HG02970 (cell line): ENCODE results near the gene CD101.

Source experiments
- ATAC-seq: cut with Tn5 transposase; IDR thresholded peaks from one replicate; pipeline ENCODE4 v1.9.1; 2021; ENCODE audit warnings: mild to moderate bottlenecking, moderate library complexity, moderate number of reproducible peaks; ENCODE audit not compliant: unreplicated experiment, low FRiP score

Gene CD101

GRCh38 chr1:116983678-116984077, 17.9 kb upstream of the CD101 start:
- no peak for ATAC-seq

- ATAC-seq: no peak
These were observed 17.0 kb upstream of the CD101 start for GRCh38 chr1:116984406-116985160.

GRCh38 chr1:116986421-116987255, 14.9 kb upstream of the CD101 start:
- no peak for ATAC-seq

GRCh38 chr1:116987256-116987555, 14.4 kb upstream of the CD101 start:
- ATAC-seq: no peak

- ATAC-seq: no peak
These were observed 13.3 kb upstream of the CD101 start for GRCh38 chr1:116988248-116988647.

- no peak for ATAC-seq
These were observed 12.7 kb upstream of the CD101 start for GRCh38 chr1:116988908-116989307.

- ATAC-seq: no peak
These were observed 11.7 kb upstream of the CD101 start for GRCh38 chr1:116989835-116990234.

GRCh38 chr1:116990612-116991151, 10.9 kb upstream of the CD101 start:
- no peak for ATAC-seq

- ATAC-seq: no peak
These were observed 10.3 kb upstream of the CD101 start for GRCh38 chr1:116991171-116991845.

GRCh38 chr1:116991918-116992317, 9.6 kb upstream of the CD101 start:
- ATAC-seq: no peak

GRCh38 chr1:116993286-116993685, 8.3 kb upstream of the CD101 start:
- no peak for ATAC-seq

GRCh38 chr1:116994411-116994810, 7.1 kb upstream of the CD101 start:
- ATAC-seq: no peak

GRCh38 chr1:116997066-116997465, 4.5 kb upstream of the CD101 start:
- ATAC-seq: no peak

- ATAC-seq: no peak
These were observed 3.9 kb upstream of the CD101 start for GRCh38 chr1:116997636-116998035.

- no peak for ATAC-seq
These were observed 2.0 kb upstream of the CD101 start for GRCh38 chr1:116999596-116999995.

- ATAC-seq: no peak
These were observed 1.4 kb upstream of the CD101 start for GRCh38 chr1:117000142-117000541.

GRCh38 chr1:117003223-117003875, 1.8 kb downstream of the CD101 start:
- no peak for ATAC-seq

- ATAC-seq: no peak
These were observed 6.1 kb downstream of the CD101 start for GRCh38 chr1:117007719-117008013.

- ATAC-seq: no peak
These were observed 7.1 kb downstream of the CD101 start for GRCh38 chr1:117008656-117009055.

- ATAC-seq: no peak
These were observed 7.6 kb downstream of the CD101 start for GRCh38 chr1:117009132-117009531.
